Epithelial cell of esophagus (primary cell): Measurements from ENCODE around the gene ANKS1B.

Experiments
- DNase-seq: peaks from one replicate; pipeline ENCODE4 v3.0.0; 2010; ENCODE audit warnings: low read depth
- H3K4me3 ChIP-seq: 2 replicates; pipeline ENCODE4 v1.5.1; 2011; ENCODE audit warnings: mild to moderate bottlenecking, low read length, control low read depth
- CTCF ChIP-seq: IDR thresholded peaks from 2 replicates; pipeline ENCODE4 v1.5.1; 2011; ENCODE audit warnings: low read depth, mild to moderate bottlenecking, low read length, control low read depth, inconsistent platforms; ENCODE audit not compliant: insufficient read depth; ENCODE audit errors: missing control alignments

The ANKS1B gene

GRCh38 chr12:98911396-98911795, 1073.3 kb downstream of the ANKS1B start:
- TF ChIP-seq CTCF, result no peak
- no peak overlapping the region for H3K4me3 ChIP-seq
- no peak for DNase-seq

- H3K4me3 ChIP-seq, result no peak overlapping the region
- TF ChIP-seq CTCF, result no peak
- no peak for DNase-seq
Measured at GRCh38 chr12:98909746-98910145, 1075.0 kb downstream of the ANKS1B start.

GRCh38 chr12:98908866-98909265, 1075.9 kb downstream of the ANKS1B start:
- no peak overlapping the region for H3K4me3 ChIP-seq
- no peak for DNase-seq
- TF ChIP-seq CTCF, result no peak

- no peak overlapping the region for H3K4me3 ChIP-seq
- no peak for TF ChIP-seq CTCF
- DNase-seq, result no peak
Measured at GRCh38 chr12:98903875-98904274, 1080.9 kb downstream of the ANKS1B start.

- TF ChIP-seq CTCF, result no peak
- H3K4me3 ChIP-seq, result no peak overlapping the region
- no peak for DNase-seq
Measured at GRCh38 chr12:98901189-98901588, 1083.5 kb downstream of the ANKS1B start.

GRCh38 chr12:98896938-98897337, 1087.8 kb downstream of the ANKS1B start:
- TF ChIP-seq CTCF, result no peak
- no peak overlapping the region for H3K4me3 ChIP-seq
- DNase-seq, result no peak

DNA sequence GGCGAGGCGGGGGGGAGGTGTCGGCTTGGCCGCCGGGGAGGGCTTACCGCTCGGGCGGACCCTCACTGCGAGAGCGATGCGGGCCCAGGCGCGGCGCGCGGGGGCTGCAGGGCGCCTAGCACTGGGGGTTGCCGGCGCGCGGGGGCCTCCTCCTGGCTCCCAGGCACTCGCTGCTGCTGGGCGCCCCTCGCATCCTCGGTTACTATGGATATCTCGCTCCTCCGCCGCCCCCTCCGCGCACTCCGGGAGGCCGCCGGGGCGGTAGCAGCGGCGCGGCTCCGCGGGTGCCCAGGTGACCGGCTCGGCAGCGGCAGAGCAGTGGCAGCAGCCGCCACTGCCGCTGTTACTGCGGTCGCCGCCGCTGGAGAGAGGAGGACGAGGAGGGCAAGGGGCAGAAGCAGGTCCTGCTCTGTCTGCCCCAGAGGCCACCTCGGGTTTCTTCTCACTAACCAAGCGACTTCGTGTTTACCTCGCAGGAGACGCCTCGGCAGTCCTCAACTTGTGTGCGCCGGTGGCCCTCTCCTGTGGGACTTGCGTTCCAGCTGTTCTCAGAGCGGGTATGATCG, 1089.6 kb downstream of the ANKS1B start:
- DNase-seq, result no peak
- TF ChIP-seq CTCF, result no peak
- H3K4me3 ChIP-seq, result no peak overlapping the region
